ENCODE results near the gene SCEL. TPM values are rescaled to one million over a fixed set of nuclear protein-coding genes. Genes with fewer than 3 reads are reported as not detected.
A peak's percentile ranks its signal among the peaks of the same experiment; 100 is the strongest.

SCEL gene
- total and polyA plus RNA-seq, 4 donors: 0.18 to 0.25 TPM; not detected in 2

- no peak overlapping the region for H3K4me3 ChIP-seq (ENCODE audit: low read length in 2 of 2)
- H3K9me3 ChIP-seq (ENCODE audit: control insufficient read depth, low read length): no peaks in the 10 kb centered on the region
- 84 to 87% methylated on average over 8 of the region's 8 CpGs for WGBS, 2 donors
- no peaks in the 10 kb centered on the region for H3K27me3 ChIP-seq (ENCODE audit: control insufficient read depth in 1 of 2, insufficient read depth in 2 of 2, low read length in 1 of 2)
- ATAC-seq (ENCODE audit: low FRiP score) (no peak), DNase-seq (no peak)
- no peaks in the 10 kb centered on the region for H3K36me3 ChIP-seq (ENCODE audit: control insufficient read depth in 1 of 2, insufficient read depth in 2 of 2, low read length in 1 of 2)
- H3K4me1 ChIP-seq (ENCODE audit: control insufficient read depth in 1 of 2, insufficient read depth in 2 of 2, low read length in 2 of 2): no peaks in the 10 kb centered on the region
- intact Hi-C loops (cut with DNase I): no loop called here
- no peak overlapping the region for H3K27ac ChIP-seq (ENCODE audit: low read depth in 1 of 2, low read length in 2 of 2)
These were observed 8.2 kb downstream of the SCEL start for GRCh38 chr13:77543711-77544110.

GRCh38 chr13:77544355-77544754 lies 8.8 kb downstream of the SCEL start:
- no peaks in the 10 kb centered on the region for H3K27me3 ChIP-seq (ENCODE audit: control insufficient read depth in 1 of 2, insufficient read depth in 2 of 2, low read length in 1 of 2)
- no peaks in the 10 kb centered on the region for H3K4me1 ChIP-seq (ENCODE audit: control insufficient read depth in 1 of 2, insufficient read depth in 2 of 2, low read length in 2 of 2)
- H3K9me3 ChIP-seq (ENCODE audit: control insufficient read depth, low read length): no peaks in the 10 kb centered on the region
- H3K36me3 ChIP-seq (ENCODE audit: control insufficient read depth in 1 of 2, insufficient read depth in 2 of 2, low read length in 1 of 2): no peaks in the 10 kb centered on the region
- peak; percentile 62 for ATAC-seq (ENCODE audit: low FRiP score)
- intact Hi-C loops (cut with DNase I): no loop called here
- no peak overlapping the region for H3K4me3 ChIP-seq (ENCODE audit: low read length in 2 of 2)
- 8 to 11% methylated on average over 1 of the region's 1 CpG for WGBS, 2 donors
- DNase-seq: peak in 1 of 2 donors; percentile 63
- H3K27ac ChIP-seq (ENCODE audit: low read depth in 1 of 2, low read length in 2 of 2): no peak overlapping the region

GRCh38 chr13:77544758-77545338 lies 9.3 kb downstream of the SCEL start:
- Histone ChIP-seq H3K4me1 (ENCODE audit: control insufficient read depth in 1 of 2, insufficient read depth in 2 of 2, low read length in 2 of 2) (no peaks in the 10 kb centered on the region), H3K4me3 (ENCODE audit: low read length in 2 of 2) (no peak overlapping the region), H3K9me3 (ENCODE audit: control insufficient read depth, low read length) (no peaks in the 10 kb centered on the region), H3K27ac (ENCODE audit: low read depth in 1 of 2, low read length in 2 of 2) (no peak overlapping the region), H3K36me3 (ENCODE audit: control insufficient read depth in 1 of 2, insufficient read depth in 2 of 2, low read length in 1 of 2) (no peaks in the 10 kb centered on the region), H3K27me3 (ENCODE audit: control insufficient read depth in 1 of 2, insufficient read depth in 2 of 2, low read length in 1 of 2) (no peaks in the 10 kb centered on the region)
- ATAC-seq (ENCODE audit: low FRiP score) (no peak), DNase-seq (no peak)
- intact Hi-C loops (cut with DNase I): no loop called here
- WGBS, 2 donors: 36 to 47% methylated on average over 4 of the region's 4 CpGs

GRCh38 chr13:77545626-77546412 lies 10.3 kb downstream of the SCEL start:
- Histone ChIP-seq H3K36me3 (ENCODE audit: control insufficient read depth in 1 of 2, insufficient read depth in 2 of 2, low read length in 1 of 2) (no peaks in the 10 kb centered on the region), H3K27me3 (ENCODE audit: control insufficient read depth in 1 of 2, insufficient read depth in 2 of 2, low read length in 1 of 2) (no peaks in the 10 kb centered on the region), H3K4me1 (ENCODE audit: control insufficient read depth in 1 of 2, insufficient read depth in 2 of 2, low read length in 2 of 2) (no peaks in the 10 kb centered on the region), H3K27ac (ENCODE audit: low read depth in 1 of 2, low read length in 2 of 2) (no peak overlapping the region), H3K9me3 (ENCODE audit: control insufficient read depth, low read length) (no peaks in the 10 kb centered on the region), H3K4me3 (ENCODE audit: low read length in 2 of 2) (no peak overlapping the region)
- DNase-seq: no peak
- 5 to 26% methylated on average over 3 of the region's 3 CpGs for WGBS, 2 donors
- ATAC-seq (ENCODE audit: low FRiP score): no peak
- intact Hi-C loops (cut with DNase I): no loop called here

GRCh38 chr13:77548095-77548494 lies 12.6 kb downstream of the SCEL start:
- no peak overlapping the region for H3K4me3 ChIP-seq (ENCODE audit: low read length in 2 of 2)
- ATAC-seq (ENCODE audit: low FRiP score) (no peak), DNase-seq (no peak)
- intact Hi-C loops (cut with DNase I): no loop called here
- no peaks in the 10 kb centered on the region for H3K27me3 ChIP-seq (ENCODE audit: control insufficient read depth in 1 of 2, insufficient read depth in 2 of 2, low read length in 1 of 2)
- H3K36me3 ChIP-seq (ENCODE audit: control insufficient read depth in 1 of 2, insufficient read depth in 2 of 2, low read length in 1 of 2): no peaks in the 10 kb centered on the region
- WGBS, 2 donors: 84 to 92% methylated on average over 1 of the region's 1 CpG
- H3K4me1 ChIP-seq (ENCODE audit: control insufficient read depth in 1 of 2, insufficient read depth in 2 of 2, low read length in 2 of 2): no peaks in the 10 kb centered on the region
- no peaks in the 10 kb centered on the region for H3K9me3 ChIP-seq (ENCODE audit: control insufficient read depth, low read length)
- H3K27ac ChIP-seq (ENCODE audit: low read depth in 1 of 2, low read length in 2 of 2): no peak overlapping the region

GRCh38 chr13:77548594-77548993 lies 13.1 kb downstream of the SCEL start:
- Histone ChIP-seq H3K27ac (ENCODE audit: low read depth in 1 of 2, low read length in 2 of 2) (no peak overlapping the region), H3K9me3 (ENCODE audit: control insufficient read depth, low read length) (no peaks in the 10 kb centered on the region), H3K4me1 (ENCODE audit: control insufficient read depth in 1 of 2, insufficient read depth in 2 of 2, low read length in 2 of 2) (no peaks in the 10 kb centered on the region), H3K27me3 (ENCODE audit: control insufficient read depth in 1 of 2, insufficient read depth in 2 of 2, low read length in 1 of 2) (no peaks in the 10 kb centered on the region), H3K4me3 (ENCODE audit: low read length in 2 of 2) (no peak overlapping the region), H3K36me3 (ENCODE audit: control insufficient read depth in 1 of 2, insufficient read depth in 2 of 2, low read length in 1 of 2) (no peaks in the 10 kb centered on the region)
- DNase-seq (no peak), ATAC-seq (ENCODE audit: low FRiP score) (no peak)
- WGBS, 2 donors: 82 to 83% methylated on average over 3 of the region's 3 CpGs
- intact Hi-C loops (cut with DNase I): no loop called here

- Histone ChIP-seq H3K36me3 (ENCODE audit: control insufficient read depth in 1 of 2, insufficient read depth in 2 of 2, low read length in 1 of 2) (no peaks in the 10 kb centered on the region), H3K27ac (ENCODE audit: low read depth in 1 of 2, low read length in 2 of 2) (no peak overlapping the region), H3K4me1 (ENCODE audit: control insufficient read depth in 1 of 2, insufficient read depth in 2 of 2, low read length in 2 of 2) (no peaks in the 10 kb centered on the region), H3K4me3 (ENCODE audit: low read length in 2 of 2) (no peak overlapping the region), H3K9me3 (ENCODE audit: control insufficient read depth, low read length) (peaks cover 2% of the 10 kb centered on the region), H3K27me3 (ENCODE audit: control insufficient read depth in 1 of 2, insufficient read depth in 2 of 2, low read length in 1 of 2) (no peaks in the 10 kb centered on the region)
- WGBS, 2 donors: 79 to 86% methylated on average over 5 of the region's 5 CpGs
- ATAC-seq (ENCODE audit: low FRiP score): no peak
- no peak for DNase-seq
- intact Hi-C loops (cut with DNase I): no loop called here
These were observed 18.6 kb downstream of the SCEL start for GRCh38 chr13:77554069-77554468.

GRCh38 chr13:77555246-77555645 lies 19.7 kb downstream of the SCEL start:
- Histone ChIP-seq H3K4me1 (ENCODE audit: control insufficient read depth in 1 of 2, insufficient read depth in 2 of 2, low read length in 2 of 2) (no peaks in the 10 kb centered on the region), H3K27me3 (ENCODE audit: control insufficient read depth in 1 of 2, insufficient read depth in 2 of 2, low read length in 1 of 2) (no peaks in the 10 kb centered on the region), H3K4me3 (ENCODE audit: low read length in 2 of 2) (no peak overlapping the region), H3K9me3 (ENCODE audit: control insufficient read depth, low read length) (peaks cover 2% of the 10 kb centered on the region), H3K36me3 (ENCODE audit: control insufficient read depth in 1 of 2, insufficient read depth in 2 of 2, low read length in 1 of 2) (no peaks in the 10 kb centered on the region), H3K27ac (ENCODE audit: low read depth in 1 of 2, low read length in 2 of 2) (no peak overlapping the region)
- ATAC-seq (ENCODE audit: low FRiP score) (no peak), DNase-seq (no peak)
- intact Hi-C loops (cut with DNase I): no loop called here
- 42 to 51% methylated on average over 4 of the region's 4 CpGs for WGBS, 2 donors

GRCh38 chr13:77558016-77558415 lies 22.5 kb downstream of the SCEL start:
- Histone ChIP-seq H3K27ac (ENCODE audit: low read depth in 1 of 2, low read length in 2 of 2) (no peak overlapping the region), H3K4me3 (ENCODE audit: low read length in 2 of 2) (no peak overlapping the region), H3K9me3 (ENCODE audit: control insufficient read depth, low read length) (peaks cover 2% of the 10 kb centered on the region), H3K27me3 (ENCODE audit: control insufficient read depth in 1 of 2, insufficient read depth in 2 of 2, low read length in 1 of 2) (no peaks in the 10 kb centered on the region), H3K36me3 (ENCODE audit: control insufficient read depth in 1 of 2, insufficient read depth in 2 of 2, low read length in 1 of 2) (no peaks in the 10 kb centered on the region), H3K4me1 (ENCODE audit: control insufficient read depth in 1 of 2, insufficient read depth in 2 of 2, low read length in 2 of 2) (no peaks in the 10 kb centered on the region)
- intact Hi-C loops (cut with DNase I): no loop called here
- DNase-seq: no peak
- 51 to 59% methylated on average over 3 of the region's 3 CpGs for WGBS, 2 donors
- ATAC-seq (ENCODE audit: low FRiP score): no peak
